SK-N-SH (cell line): ENCODE results near the gene PBX1. TPM values are rescaled to one million over a fixed set of nuclear protein-coding genes. Genes with fewer than 3 reads are reported as not detected.

Experiments
- CTCF ChIA-PET: fragments of 300-600, 350-600 bp; formaldehyde crosslinking; extraction: SDS; loops from one replicate; lab custom pipeline; 2021; lab: Yijun Ruan, JAX
- POLR2A ChIA-PET: fragments of 350-600 bp; sonication (Branson Sonifier 250); formaldehyde crosslinking; extraction: SDS; loops from one replicate; lab custom pipeline; 2020; ENCODE audit warnings: antibody characterized with exemption, inconsistent platforms; lab: Yijun Ruan, JAX
- DNase-seq: peaks from one replicate; pipeline ENCODE4 v3.0.0; 2012
- H2AFZ ChIP-seq: fragments of 200-600 bp; sonication (generic); 2 replicates; pipeline ENCODE4 v1.8.1; 2016; ENCODE audit warnings: antibody characterized with exemption, mild to moderate bottlenecking, low read depth
- H3F3A ChIP-seq: fragments of 200-600 bp; sonication (generic); replicated peaks from 2 replicates; pipeline ENCODE3; 2016; ENCODE audit warnings: antibody characterized with exemption, mild to moderate bottlenecking; ENCODE audit not compliant: insufficient read depth
- H3K27ac ChIP-seq, 2 experiments: fragments of 200-500 bp in 1 of 2; fragments of 200-600 bp in 1 of 2; sonication (Bioruptor generic) in 1 of 2; sonication (generic), shearing (Covaris generic) in 1 of 2; 2 replicates each; pipeline versions ENCODE4 v1.5.1 to v1.6.1; 2014 to 2016; ENCODE audit warnings: low read depth in 2 of 2, inconsistent platforms in 1 of 2, low read length in 1 of 2, mild to moderate bottlenecking in 1 of 2, mixed read lengths in 1 of 2
- H3K27me3 ChIP-seq: fragments of 200-600 bp; sonication (generic), shearing (Covaris generic); 2 replicates; pipeline ENCODE4 v1.6.1; 2016; ENCODE audit warnings: mixed run types; ENCODE audit not compliant: insufficient read depth
- H3K36me3 ChIP-seq, 2 experiments: fragments of 200-500 bp in 1 of 2; fragments of 200-600 bp in 1 of 2; sonication (Bioruptor generic) in 1 of 2; sonication (generic) in 1 of 2; replicated peaks in 1 of 2; 2 replicates each; pipeline versions ENCODE3 to v1.5.1; 2014 to 2016; ENCODE audit warnings: low read length in 1 of 2, mild to moderate bottlenecking in 1 of 2; ENCODE audit not compliant: insufficient read depth in 2 of 2, control insufficient read depth in 1 of 2
- H3K4me1 ChIP-seq, 2 experiments: fragments of 200-500 bp in 1 of 2; fragments of 200-600 bp in 1 of 2; sonication (Bioruptor generic) in 1 of 2; sonication (generic), shearing (Covaris generic) in 1 of 2; 2 replicates each; pipeline versions ENCODE4 v1.5.1 to v1.6.1; 2014 to 2016; ENCODE audit warnings: low read depth in 1 of 2, low read length in 1 of 2, mixed run types in 1 of 2; ENCODE audit not compliant: insufficient read depth in 2 of 2, control insufficient read depth in 1 of 2
- H3K4me2 ChIP-seq: fragments of 200-600 bp; sonication (generic), shearing (Covaris generic); 2 replicates; pipeline ENCODE4 v1.6.1; 2017; ENCODE audit warnings: mixed run types
- H3K4me3 ChIP-seq, 2 experiments: fragments of 200-500 bp in 1 of 2; fragments of 200-600 bp in 1 of 2; sonication (Bioruptor generic) in 1 of 2; sonication (generic), shearing (Covaris generic) in 1 of 2; 2 replicates each; pipeline versions ENCODE4 v1.5.1 to v1.8.1; 2014 to 2016; ENCODE audit warnings: low read depth in 2 of 2, inconsistent platforms in 1 of 2, low read length in 1 of 2, mild to moderate bottlenecking in 1 of 2, mixed read lengths in 1 of 2, moderate library complexity in 1 of 2
- H3K79me2 ChIP-seq: fragments of 200-600 bp; sonication (generic); 2 replicates; pipeline ENCODE4 v1.8.1; 2017; ENCODE audit warnings: mild to moderate bottlenecking; ENCODE audit not compliant: insufficient read depth
- H3K9ac ChIP-seq: fragments of 200-600 bp; sonication (generic); 2 replicates; pipeline ENCODE4 v1.6.1; 2017; ENCODE audit warnings: mixed run types
- H3K9me2 ChIP-seq: fragments of 200-600 bp; sonication (generic); 2 replicates; pipeline ENCODE4 v1.6.1; 2017; ENCODE audit warnings: mixed run types
- H3K9me3 ChIP-seq: fragments of 200-600 bp; sonication (generic); 2 replicates; pipeline ENCODE4 v1.6.1; 2017; ENCODE audit warnings: mixed run types, mild to moderate bottlenecking, moderate library complexity
- H4K20me1 ChIP-seq: fragments of 200-600 bp; sonication (generic); 2 replicates; pipeline ENCODE4 v1.6.1; 2017; ENCODE audit warnings: mild to moderate bottlenecking, mixed run types; ENCODE audit not compliant: insufficient read depth
- CHD2 ChIP-seq: fragments of 150-350 bp; IDR thresholded peaks from 2 replicates; pipeline ENCODE4 v1.6.1; 2018; ENCODE audit warnings: low read length; ENCODE audit not compliant: partially characterized antibody
- ELF1 ChIP-seq: IDR thresholded peaks from 2 replicates; pipeline ENCODE4 v1.4.0; 2012
- FOSL2 ChIP-seq: IDR thresholded peaks from 2 replicates; pipeline ENCODE4 v1.4.0; 2012; ENCODE audit warnings: low read depth, mild to moderate bottlenecking, moderate library complexity, borderline replicate concordance
- GABPA ChIP-seq: IDR thresholded peaks from 2 replicates; pipeline ENCODE4 v1.4.0; 2012; ENCODE audit warnings: low read depth, mild to moderate bottlenecking
- GATA2 ChIP-seq: sonication (generic); formaldehyde crosslinking; IDR thresholded peaks from 2 replicates; pipeline ENCODE4 v1.5.0; 2020; ENCODE audit warnings: mild to moderate bottlenecking, missing genetic modification reagents
- JUND ChIP-seq: IDR thresholded peaks from 2 replicates; pipeline ENCODE4 v1.4.0; 2012
- MAX ChIP-seq: IDR thresholded peaks from 2 replicates; pipeline ENCODE4 v1.4.0; 2012; ENCODE audit warnings: low read depth
- MEF2A ChIP-seq: IDR thresholded peaks from 2 replicates; pipeline ENCODE4 v1.4.0; 2012; ENCODE audit warnings: low read depth, borderline replicate concordance
- NFIC ChIP-seq: IDR thresholded peaks from 2 replicates; pipeline ENCODE4 v1.4.0; 2012; ENCODE audit warnings: borderline replicate concordance
- PBX3 ChIP-seq: IDR thresholded peaks from 2 replicates; pipeline ENCODE4; 2012
- REST ChIP-seq: IDR thresholded peaks from 2 replicates; pipeline ENCODE4 v1.6.1; 2012; ENCODE audit warnings: mild to moderate bottlenecking, low read depth, low read length, moderate library complexity
- RFX5 ChIP-seq: IDR thresholded peaks from 2 replicates; pipeline ENCODE4 v1.6.1; 2012; ENCODE audit warnings: mild to moderate bottlenecking, improper control_type of control experiment, low read length
- SIN3A ChIP-seq: IDR thresholded peaks from 2 replicates; pipeline ENCODE4 v1.6.1; 2012; ENCODE audit warnings: low read depth, mild to moderate bottlenecking, low read length, moderate library complexity, borderline replicate concordance
- TCF12 ChIP-seq: IDR thresholded peaks from 2 replicates; pipeline ENCODE4 v1.4.0; 2012
- USF2 ChIP-seq: fragments of 150-350 bp; IDR thresholded peaks from 2 replicates; pipeline ENCODE4 v1.6.1; 2017; ENCODE audit warnings: antibody characterized with exemption, low read length, low read depth, borderline replicate concordance
- WGBS: methylation state at CpG from one replicate; pipeline ENCODE4 v1.1.6; 2017; ENCODE audit warnings: low lambda C conversion rate; 5-methylcytosine and 5-hydroxymethylcytosine counted together
- polyA plus RNA-seq, 3 experiments: library from polyadenylated mRNA; depleted of rRNA; stranded (reverse); fragments of >200 nt; gene quantifications; 2 replicates each; pipeline ENCODE4 v1.2.3, GENCODE V29; 2012

Gene PBX1
- polyA plus RNA-seq, 1 of the 3 experiments (the other 2 are of a cell fraction): 27.0 TPM

GRCh38 chr1:164823486-164824279 is 264.7 kb downstream of the PBX1 start:
- H3K4me2 ChIP-seq: no peak overlapping the region
- no peak for DNase-seq
- no peak overlapping the region for H3K9ac ChIP-seq
- no peak overlapping the region for H2AFZ ChIP-seq
- no peaks in the 10 kb centered on the region for H3F3A ChIP-seq
- ChIA-PET POLR2A (no interaction called here), CTCF (no interaction called here)
- peaks cover 0 to 10% of the 10 kb centered on the region in 2 experiments; a peak in 2 of 4 replicates for H3K4me1 ChIP-seq
- H3K27me3 ChIP-seq: no peaks in the 10 kb centered on the region
- no peak overlapping the region for H3K4me3 ChIP-seq
- 54% methylated on average over 5 of the region's 5 CpGs for WGBS
- no peaks in the 10 kb centered on the region for H4K20me1 ChIP-seq
- no peaks in the 10 kb centered on the region for H3K9me2 ChIP-seq
- peak overlapping the region in 1 of 2 experiments; percentile 78; a peak in 2 of 4 replicates for H3K27ac ChIP-seq
- TF ChIP-seq NFIC (peak; percentile 65; the same call in 1 of the 2 replicates), MAX (no peak), USF2 (no peak), RFX5 (no peak), SIN3A (no peak), REST (no peak), JUND (no peak), PBX3 (peak; percentile 51; the same call in 1 of the 2 replicates), ELF1 (no peak), GATA2 (CRISPR knock-in tag) (no peak), CHD2 (no peak), GABPA (no peak), MEF2A (0 out of 2 replicates have a peak, but pooled peaks have one; percentile 7), FOSL2 (no peak), TCF12 (peak; percentile 78)
- H3K79me2 ChIP-seq: no peaks in the 10 kb centered on the region
- peaks cover 4 to 19% of the 10 kb centered on the region in 2 experiments for H3K36me3 ChIP-seq
- H3K9me3 ChIP-seq: no peaks in the 10 kb centered on the region
